GM23338 (cell line): ENCODE results near the gene GFPT2.

Source experiments
- CREB1 ChIP-seq: fragments of 250-450 bp; sonication (Bioruptor Pico); IDR thresholded peaks from 2 replicates; pipeline ENCODE4 v1.5.0; 2020; ENCODE audit warnings: low read depth, mild to moderate bottlenecking, moderate library complexity
- CTCF ChIP-seq, 2 experiments: fragments of 200-600 bp in 1 of 2; sonication (generic) in 1 of 2; conservative IDR thresholded peaks; 2 replicates each; pipeline versions ENCODE4 v1.5.1 to v1.6.1; 2016 to 2017; ENCODE audit warnings: antibody characterized with exemption in 2 of 2, low read depth in 2 of 2, mild to moderate bottlenecking in 2 of 2, moderate library complexity in 1 of 2
- ETS1 ChIP-seq: IDR thresholded peaks from 2 replicates; pipeline ENCODE4 v1.6.1; 2016; ENCODE audit warnings: antibody characterized with exemption
- EZH2 ChIP-seq: fragments of 200-600 bp; sonication (generic); IDR thresholded peaks from one replicate; pipeline ENCODE4 v1.8.0; 2017; ENCODE audit warnings: antibody characterized with exemption, mild to moderate bottlenecking, low read depth; ENCODE audit not compliant: unreplicated experiment
- EZH2phosphoT487 ChIP-seq: fragments of 200-600 bp; sonication (generic); IDR thresholded peaks from one replicate; pipeline ENCODE4 v1.8.1; 2018; ENCODE audit warnings: antibody characterized with exemption; ENCODE audit not compliant: unreplicated experiment
- NANOG ChIP-seq: IDR thresholded peaks from 2 replicates; pipeline ENCODE4 v1.6.1; 2016; ENCODE audit warnings: antibody characterized with exemption, borderline replicate concordance
- POLR2AphosphoS5 ChIP-seq: IDR thresholded peaks from 2 replicates; pipeline ENCODE4 v1.6.1; 2016; ENCODE audit warnings: antibody characterized with exemption, low read depth
- REST ChIP-seq: IDR thresholded peaks from one replicate; pipeline ENCODE4 v1.6.1; 2018; ENCODE audit warnings: antibody characterized with exemption; ENCODE audit not compliant: unreplicated experiment
- STAT1 ChIP-seq: IDR thresholded peaks from one replicate; pipeline ENCODE4 v1.6.1; 2016; ENCODE audit warnings: antibody characterized with exemption; ENCODE audit not compliant: unreplicated experiment
- ZNF114 ChIP-seq: fragments of 250-450 bp; sonication (Bioruptor Pico); IDR thresholded peaks from 2 replicates; pipeline ENCODE4 v1.5.0; 2020; ENCODE audit warnings: mild to moderate bottlenecking, moderate library complexity
- ZNF331 ChIP-seq: fragments of 250-450 bp; sonication (Bioruptor Pico); IDR thresholded peaks from 2 replicates; pipeline ENCODE4 v1.5.0; 2020; ENCODE audit warnings: low read depth, mild to moderate bottlenecking, moderate library complexity

- TF ChIP-seq CTCF (conservative IDR thresholded peaks at IDR 0.05; ENCODE audit: low read depth in 2 of 2), result no peak
- no peak for TF ChIP-seq CREB1
- TF ChIP-seq REST, result no peak
- no peak for TF ChIP-seq POLR2AphosphoS5
- no peak for TF ChIP-seq ZNF331 (CRISPR knock-in tag)
- TF ChIP-seq EZH2phosphoT487, result no peak
- no peak for TF ChIP-seq EZH2
- TF ChIP-seq ZNF114 (CRISPR knock-in tag), result no peak
- TF ChIP-seq ETS1, result no peak
- TF ChIP-seq NANOG, result no peak
- TF ChIP-seq STAT1, result no peak
These were observed 14.9 kb upstream of the GFPT2 start for GRCh38 chr5:180367991-180368390.
